Adrenal gland (tissue), 12 donors: Measurements from ENCODE around the gene LRRC8E. TPM values are rescaled to one million over a fixed set of nuclear protein-coding genes. Genes with fewer than 3 reads are reported as not detected.

ENCODE experiments used
- DNase-seq, 7 donors: peaks; one replicate each; pipeline ENCODE4 v3.0.0-alpha.2; 2019 to 2020
- H3K27ac ChIP-seq, 5 donors: fragments of 200-600 bp; sonication (generic) in 4 of 5; 1 replicate in 3 of 5; 2 replicates in 2 of 5; pipeline versions ENCODE4 v1.5.1 to v1.8.0; 2016 to 2020; ENCODE audit warnings: mild to moderate bottlenecking in 1 of 5
- H3K27me3 ChIP-seq: fragments of 200-600 bp; 2 replicates; pipeline ENCODE4 v1.8.0; 2021
- H3K36me3 ChIP-seq, 2 donors: fragments of 200-600 bp; replicated peaks in 1 of 2; 1 replicate in 1 of 2; 2 replicates in 1 of 2; pipeline versions ENCODE4 v1.5.1 to v1.8.0; 2018 to 2022
- H3K4me1 ChIP-seq, 2 donors: fragments of 200-600 bp; replicated peaks in 1 of 2; 1 replicate in 1 of 2; 2 replicates in 1 of 2; pipeline versions ENCODE4 v1.5.1 to v1.8.0; 2018 to 2021
- H3K4me3 ChIP-seq, 4 donors: fragments of 200-600 bp; sonication (generic) in 3 of 4; one replicate each; pipeline ENCODE4 v1.5.1; 2016 to 2018
- H3K9me3 ChIP-seq, 3 donors: fragments of 200-600 bp; sonication (generic) in 1 of 3; replicated peaks in 1 of 3; 1 replicate in 2 of 3; 2 replicates in 1 of 3; pipeline versions ENCODE4 v1.5.1 to v1.8.0; 2016 to 2021
- CTCF ChIP-seq, 6 experiments: fragments of 450-650 bp in 4 of 6; fragments of 200-600 bp in 2 of 6; sonication (generic) in 1 of 6; IDR thresholded peaks; 1 replicate in 5 of 6; 2 replicates in 1 of 6; pipeline versions ENCODE4 v1.5.1 to v1.8.0; 2016 to 2021; ENCODE audit warnings: antibody characterized with exemption in 6 of 6, mild to moderate bottlenecking in 2 of 6, moderate library complexity in 1 of 6
- POLR2A ChIP-seq, 2 donors: fragments of 450-650 bp; IDR thresholded peaks; one replicate each; pipeline ENCODE4 v1.6.1; 2017; ENCODE audit warnings: antibody characterized with exemption in 2 of 2, mild to moderate bottlenecking in 2 of 2, moderate library complexity in 1 of 2
- WGBS, 4 donors: extraction: QIAGEN DNeasy Blood & Tissue Kit in 2 of 4; methylation state at CpG; one replicate each; pipeline versions ENCODE4 v1.1.5 to v1.1.7; 2013 to 2017; 5-methylcytosine and 5-hydroxymethylcytosine counted together
- intact Hi-C, 2 donors: fragments of 100-400 bp; cut with DNase I; formaldehyde crosslinking; loops; one replicate each; pipeline versions ENCODE4 v1.14.1 to v1.15.0; 2022 to 2023
- polyA plus RNA-seq, 3 donors: library from polyadenylated mRNA; stranded (reverse); fragments of 200-250 nt in 2 of 3; fragments of 350-450 nt in 1 of 3; fragmentation: Illumina TruSeq in 1 of 3; extraction: RNeasy Lipid Tissue Mini Kit (QIAGEN cat#74804) in 1 of 3; gene quantifications; one replicate each; pipeline ENCODE4 v1.2.3, GENCODE V29; 2013 to 2014
- total RNA-seq, 9 donors: library from RNA; depleted of rRNA in 4 of 9; stranded (reverse); fragments of >200 nt in 4 of 9; fragments of 120-200 nt in 1 of 9; fragmentation: NEBNext Ultra II Directional in 1 of 9; extraction: Animal tissue kit (Norgen Biotek cat#: 25700) in 1 of 9; gene quantifications; one replicate each; pipeline versions ENCODE4 v1.1.0 to v1.2.4, GENCODE V29; 2013 to 2023
- donor health status: healthy with polysubstance abuse.
- donor health status: Bipolar disorder and iron deficiency.
- donor health status: DM: yes; HTN: yes; CAD: no.
- donor health status: DM: no; HTN: no; CAD: no.
- donor health status: DM: no; HTN: no; CAD: no.
- donor health status: DM: yes; HTN: yes; CAD: no.

LRRC8E gene
- total and polyA plus RNA-seq, 12 donors = 0.67 to 22.9 (median 11.2) TPM

- intact Hi-C loops = no loop called here
- Histone ChIP-seq H3K27ac (no peak overlapping the region), H3K36me3 (peaks cover 0 to 62% of the 10 kb centered on the region in 2 donors), H3K9me3 (no peaks in the 10 kb centered on the region), H3K4me1 (peaks cover 31 to 35% of the 10 kb centered on the region in 2 donors), H3K4me3 (no peak overlapping the region), H3K27me3 (no peaks in the 10 kb centered on the region)
- WGBS, 4 donors = 92 to 95% (median 94%) methylated on average over 25 to 36 of the region's 36 CpGs
- peak in 2 of 7 donors; percentile 34 to 36 for DNase-seq
- TF ChIP-seq CTCF (IDR thresholded peaks at IDR 0.05) = no peak
- TF ChIP-seq POLR2A (IDR thresholded peaks at IDR 0.05) = no peak
Measured at GRCh38 chr19:7931221-7932061, 43.1 kb downstream of the LRRC8E start.

- WGBS, 4 donors = 68 to 86% (median 78%) methylated on average over 7 to 32 of the region's 32 CpGs
- Histone ChIP-seq H3K27me3 (no peaks in the 10 kb centered on the region), H3K36me3 (peaks cover 0 to 71% of the 10 kb centered on the region in 2 donors), H3K9me3 (no peaks in the 10 kb centered on the region), H3K4me1 (peaks cover 21 to 27% of the 10 kb centered on the region in 2 donors), H3K4me3 (no peak overlapping the region), H3K27ac (peak overlapping the region in 1 of 5 donors; percentile 44)
- TF ChIP-seq CTCF (IDR thresholded peaks at IDR 0.05) (no peak), POLR2A (IDR thresholded peaks at IDR 0.05) (no peak)
- DNase-seq = peak in 5 of 7 donors; percentile 34 to 63 (median 52)
- intact Hi-C loops = no loop called here
Measured at GRCh38 chr19:7932276-7932929, 44.1 kb downstream of the LRRC8E start.

GRCh38 chr19:7932930-7933300 is 44.6 kb downstream of the LRRC8E start:
- H3K4me3 ChIP-seq = no peak overlapping the region
- intact Hi-C loops = no loop called here
- H3K36me3 ChIP-seq = peaks cover 0 to 76% of the 10 kb centered on the region in 2 donors
- H3K27ac ChIP-seq = no peak overlapping the region
- H3K9me3 ChIP-seq = no peaks in the 10 kb centered on the region
- H3K27me3 ChIP-seq = no peaks in the 10 kb centered on the region
- H3K4me1 ChIP-seq = peaks cover 16 to 22% of the 10 kb centered on the region in 2 donors
- 84 to 98% (median 88%) methylated on average over 6 to 10 of the region's 10 CpGs; no CpG with 5 or more reads in 1 of the 4 donors for WGBS, 4 donors
- TF ChIP-seq POLR2A (IDR thresholded peaks at IDR 0.05) (no peak), CTCF (IDR thresholded peaks at IDR 0.05) (no peak)
- DNase-seq = peak in 1 of 7 donors; percentile 24

DNA sequence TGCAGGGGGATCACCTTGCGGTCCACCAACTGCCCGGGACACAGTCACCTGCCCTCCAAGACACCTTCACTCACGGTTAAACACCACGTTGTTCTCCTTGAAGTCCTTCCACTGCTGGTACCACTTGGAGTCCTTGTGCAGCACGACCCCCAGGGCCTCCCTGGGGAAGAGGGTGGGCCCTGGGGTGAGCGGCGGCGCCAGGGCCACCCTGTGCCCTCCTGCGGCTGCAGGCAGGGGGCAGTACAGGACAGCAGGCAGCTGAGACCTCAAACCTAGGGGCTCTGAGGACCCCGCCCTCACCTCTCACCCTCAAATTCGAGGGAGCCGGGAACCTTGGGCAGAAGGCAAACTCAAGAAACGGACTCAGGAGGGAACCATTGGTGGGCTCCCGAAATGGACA is 45.1 kb downstream of the LRRC8E start:
- no peak for DNase-seq
- WGBS, 4 donors = 84 to 86% (median 86%) methylated on average over 12 to 14 of the region's 14 CpGs
- Histone ChIP-seq H3K27me3 (no peaks in the 10 kb centered on the region), H3K4me3 (no peak overlapping the region), H3K9me3 (no peaks in the 10 kb centered on the region), H3K36me3 (peaks cover 0 to 81% of the 10 kb centered on the region in 2 donors), H3K4me1 (peaks cover 11 to 17% of the 10 kb centered on the region in 2 donors), H3K27ac (no peak overlapping the region)
- TF ChIP-seq POLR2A (IDR thresholded peaks at IDR 0.05) = no peak
- TF ChIP-seq CTCF (IDR thresholded peaks at IDR 0.05) = peak in 1 of 6 experiments; percentile 5
- intact Hi-C loops = no loop called here
